EH (cell line): ENCODE results near the gene IPO13.

Experiments used
- DNase-seq: peaks from one replicate; pipeline ENCODE4 v3.0.0-alpha.2; 2015; ENCODE audit warnings: low read depth

The IPO13 gene

GRCh38 chr1:43987159-43987902, 40.6 kb downstream of the IPO13 start:
- peak; percentile 67 for DNase-seq

GRCh38 chr1:43990271-43991199, 43.8 kb downstream of the IPO13 start:
- no peak for DNase-seq

GRCh38 chr1:43991200-43991475, 44.4 kb downstream of the IPO13 start:
- no peak for DNase-seq

- DNase-seq: peak; percentile 91
These were observed 44.9 kb downstream of the IPO13 start, which contains the start of gene CCDC24 for GRCh38 chr1:43991476-43992231. CCDC24 (plus strand) TSS chr1:43991599; CDS start chr1:43991879, 280 bp downstream.

- no peak for DNase-seq
These were observed 45.7 kb downstream of the IPO13 start for GRCh38 chr1:43992232-43992995.

- DNase-seq: no peak
These were observed 46.6 kb downstream of the IPO13 start for GRCh38 chr1:43993206-43993914.

GRCh38 chr1:43994071-43994470, 47.3 kb downstream of the IPO13 start:
- no peak for DNase-seq

- peak; percentile 48 for DNase-seq
These were observed 48.3 kb downstream of the IPO13 start for GRCh38 chr1:43994794-43995790.

GRCh38 chr1:43995984-43996732, 49.4 kb downstream of the IPO13 start:
- DNase-seq: no peak

- no peak for DNase-seq
These were observed 50.0 kb downstream of the IPO13 start for GRCh38 chr1:43996733-43997115.

GRCh38 chr1:43997295-43997999, 50.7 kb downstream of the IPO13 start:
- DNase-seq: no peak

- DNase-seq: no peak
These were observed 51.2 kb downstream of the IPO13 start for GRCh38 chr1:43998000-43998378.

GRCh38 chr1:43999455-43999854, 52.7 kb downstream of the IPO13 start:
- DNase-seq: no peak

GRCh38 chr1:44000122-44000665, 53.4 kb downstream of the IPO13 start:
- DNase-seq: no peak

- DNase-seq: no peak
These were observed 55.4 kb downstream of the IPO13 start for GRCh38 chr1:44002165-44002564.

GRCh38 chr1:44002606-44003157, 55.9 kb downstream of the IPO13 start:
- no peak for DNase-seq

GRCh38 chr1:44008259-44008658, 61.5 kb downstream of the IPO13 start:
- no peak for DNase-seq

GRCh38 chr1:44010935-44011471, 64.3 kb downstream of the IPO13 start:
- DNase-seq: no peak
